HepG2 (cell line): ENCODE results near the gene HMBS. TPM values are rescaled to one million over a fixed set of nuclear protein-coding genes. Genes with fewer than 3 reads are reported as not detected.

ENCODE experiments used
- CBFB ChIP-seq: sonication (generic); formaldehyde crosslinking; IDR thresholded peaks from 2 replicates; pipeline ENCODE4 v1.4.0; 2020; ENCODE audit warnings: missing genetic modification reagents
- MYC ChIP-seq: sonication (generic); formaldehyde crosslinking; IDR thresholded peaks from 2 replicates; pipeline ENCODE4 v1.9.0; 2021; ENCODE audit warnings: missing genetic modification reagents, borderline replicate concordance
- PHF21A ChIP-seq: sonication (generic); formaldehyde crosslinking; IDR thresholded peaks from 2 replicates; pipeline ENCODE4 v1.5.0; 2020; ENCODE audit warnings: mild to moderate bottlenecking, missing genetic modification reagents
- PTBP1 ChIP-seq: fragments of 200-400 bp; formaldehyde crosslinking; IDR thresholded peaks from 2 replicates; pipeline ENCODE4 v1.6.1; 2018; ENCODE audit warnings: low read length, low read depth; ENCODE audit not compliant: poor library complexity, severe bottlenecking
- RFXANK ChIP-seq: IDR thresholded peaks from 2 replicates; pipeline ENCODE4 v1.6.1; 2016
- TAF1 ChIP-seq: sonication (generic); formaldehyde crosslinking; IDR thresholded peaks from 2 replicates; pipeline ENCODE4 v1.4.0; 2020; ENCODE audit warnings: missing genetic modification reagents
- ZBTB20 ChIP-seq: sonication (generic); formaldehyde crosslinking; IDR thresholded peaks from 2 replicates; pipeline ENCODE4 v1.8.1; 2023; ENCODE audit warnings: missing genetic modification reagents, low read depth, mild to moderate bottlenecking, borderline replicate concordance
- ZNF383 ChIP-seq: sonication (generic); formaldehyde crosslinking; IDR thresholded peaks from 2 replicates; pipeline ENCODE4 v1.4.0; 2020; ENCODE audit warnings: missing genetic modification reagents, mild to moderate bottlenecking, borderline replicate concordance
- ZNF724P ChIP-seq: sonication (generic); formaldehyde crosslinking; IDR thresholded peaks from 2 replicates; pipeline ENCODE4 v1.8.0; 2022; ENCODE audit warnings: missing genetic modification reagents, borderline replicate concordance
- polyA plus RNA-seq, 8 experiments: library from polyadenylated mRNA; depleted of rRNA in 3 of 8; stranded (reverse) in 7 of 8; unstranded in 1 of 8; fragments of >200 nt; fragmentation: Illumina TruSeq in 4 of 8; extraction: Trizol in 4 of 8; gene quantifications; 2 replicates each; pipeline versions ENCODE4 v1.2.1 to v1.2.3, GENCODE V29; 2011 to 2016; ENCODE audit warnings: low read depth in 4 of 8, missing spikeins in 1 of 8, mixed read lengths in 1 of 8; ENCODE audit not compliant: insufficient read depth in 1 of 8
- total RNA-seq, 5 experiments: library from RNA; depleted of rRNA; stranded (reverse); fragments of >200 nt; fragmentation: Illumina TruSeq; extraction: Trizol; gene quantifications; 2 replicates each; pipeline ENCODE4 v1.2.3, GENCODE V29; 2016; ENCODE audit warnings: low read depth in 1 of 5
- TF ChIP-seq, protein P1 (sequence below): sonication (generic); formaldehyde crosslinking; IDR thresholded peaks from 2 replicates; pipeline ENCODE4 v1.8.0; 2022; ENCODE audit warnings: missing genetic modification reagents, mild to moderate bottlenecking, borderline replicate concordance
- TF ChIP-seq, protein P2 (sequence below): IDR thresholded peaks from 2 replicates; pipeline ENCODE4 v1.6.1; 2016; ENCODE audit warnings: missing compliant biosample characterization, missing genetic modification reagents, borderline replicate concordance
- TF ChIP-seq, protein P3 (sequence below): sonication (generic); formaldehyde crosslinking; IDR thresholded peaks from 2 replicates; pipeline ENCODE4 v1.8.1; 2023; ENCODE audit warnings: mild to moderate bottlenecking, missing genetic modification reagents
- TF ChIP-seq, protein P4 (sequence below): sonication (generic); formaldehyde crosslinking; conservative IDR thresholded peaks from 2 replicates; pipeline ENCODE4 v1.8.0; 2022; ENCODE audit warnings: missing genetic modification reagents
- TF ChIP-seq, protein P5 (sequence below): sonication (generic); formaldehyde crosslinking; IDR thresholded peaks from 2 replicates; pipeline ENCODE4 v1.8.1; 2022; ENCODE audit warnings: low read depth, mild to moderate bottlenecking, missing genetic modification reagents
- TF ChIP-seq, protein P6 (sequence below): sonication (generic); formaldehyde crosslinking; IDR thresholded peaks from 2 replicates; pipeline ENCODE4 v1.8.1; 2023; ENCODE audit warnings: mild to moderate bottlenecking, missing genetic modification reagents
- TF ChIP-seq, protein P7 (sequence below): sonication (generic); formaldehyde crosslinking; IDR thresholded peaks from 2 replicates; pipeline ENCODE4 v1.4.0; 2020; ENCODE audit warnings: missing genetic modification reagents

The HMBS gene
- total and polyA plus RNA-seq, 2 of the 13 experiments (the other 11 are each of a cell fraction or from before 2014, with no cell fraction given): 9.4 to 46.9 TPM

DNA sequence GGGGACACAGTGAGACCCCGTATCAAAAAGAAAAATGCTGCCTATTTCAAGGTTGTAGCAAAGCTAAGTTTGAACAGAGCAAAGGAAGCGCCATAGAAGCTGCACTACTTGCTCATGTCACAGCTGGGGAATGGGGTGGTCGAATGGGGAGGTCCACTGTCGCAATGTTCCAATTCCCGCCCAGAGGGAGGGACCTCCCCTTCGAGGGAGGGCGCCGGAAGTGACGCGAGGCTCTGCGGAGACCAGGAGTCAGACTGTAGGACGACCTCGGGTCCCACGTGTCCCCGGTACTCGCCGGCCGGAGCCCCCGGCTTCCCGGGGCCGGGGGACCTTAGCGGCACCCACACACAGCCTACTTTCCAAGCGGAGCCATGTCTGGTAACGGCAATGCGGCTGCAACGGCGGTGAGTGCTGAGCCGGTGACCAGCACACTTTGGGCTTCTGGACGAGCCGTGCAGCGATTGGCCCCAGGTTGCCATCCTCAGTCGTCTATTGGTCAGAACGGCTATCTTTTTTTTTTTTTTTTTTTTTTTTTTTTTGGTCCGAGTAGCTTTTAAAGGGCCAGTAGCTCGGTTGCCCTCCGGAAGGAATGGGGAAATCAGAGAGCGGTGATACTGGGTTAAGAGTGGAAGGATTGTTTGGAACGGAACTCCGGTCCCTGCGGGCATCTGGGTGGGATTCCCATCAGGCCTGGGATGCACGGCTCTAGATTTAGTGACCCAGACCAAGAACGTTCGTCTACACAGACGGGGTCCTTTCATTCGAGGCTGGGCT lies at the start of gene HMBS (continued):
- no peak for TF ChIP-seq ZNF383 (CRISPR knock-in tag)
- TF ChIP-seq PTBP1: peak; percentile 100
- peak; percentile 93; the same call in 1 of the 2 replicates for TF ChIP-seq MYC (CRISPR knock-in tag)
- TF ChIP-seq, protein P1, sequence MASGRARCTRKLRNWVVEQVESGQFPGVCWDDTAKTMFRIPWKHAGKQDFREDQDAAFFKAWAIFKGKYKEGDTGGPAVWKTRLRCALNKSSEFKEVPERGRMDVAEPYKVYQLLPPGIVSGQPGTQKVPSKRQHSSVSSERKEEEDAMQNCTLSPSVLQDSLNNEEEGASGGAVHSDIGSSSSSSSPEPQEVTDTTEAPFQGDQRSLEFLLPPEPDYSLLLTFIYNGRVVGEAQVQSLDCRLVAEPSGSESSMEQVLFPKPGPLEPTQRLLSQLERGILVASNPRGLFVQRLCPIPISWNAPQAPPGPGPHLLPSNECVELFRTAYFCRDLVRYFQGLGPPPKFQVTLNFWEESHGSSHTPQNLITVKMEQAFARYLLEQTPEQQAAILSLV (CRISPR knock-in tag): peak; percentile 34; the same call in 1 of the 2 replicates
- TF ChIP-seq, protein P2, sequence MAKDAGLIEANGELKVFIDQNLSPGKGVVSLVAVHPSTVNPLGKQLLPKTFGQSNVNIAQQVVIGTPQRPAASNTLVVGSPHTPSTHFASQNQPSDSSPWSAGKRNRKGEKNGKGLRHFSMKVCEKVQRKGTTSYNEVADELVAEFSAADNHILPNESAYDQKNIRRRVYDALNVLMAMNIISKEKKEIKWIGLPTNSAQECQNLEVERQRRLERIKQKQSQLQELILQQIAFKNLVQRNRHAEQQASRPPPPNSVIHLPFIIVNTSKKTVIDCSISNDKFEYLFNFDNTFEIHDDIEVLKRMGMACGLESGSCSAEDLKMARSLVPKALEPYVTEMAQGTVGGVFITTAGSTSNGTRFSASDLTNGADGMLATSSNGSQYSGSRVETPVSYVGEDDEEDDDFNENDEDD (CRISPR knock-in tag): peak; percentile 99
- peak; percentile 57; the same call in 1 of the 2 replicates for TF ChIP-seq ZNF724P (CRISPR knock-in tag)
- TF ChIP-seq, protein P3, sequence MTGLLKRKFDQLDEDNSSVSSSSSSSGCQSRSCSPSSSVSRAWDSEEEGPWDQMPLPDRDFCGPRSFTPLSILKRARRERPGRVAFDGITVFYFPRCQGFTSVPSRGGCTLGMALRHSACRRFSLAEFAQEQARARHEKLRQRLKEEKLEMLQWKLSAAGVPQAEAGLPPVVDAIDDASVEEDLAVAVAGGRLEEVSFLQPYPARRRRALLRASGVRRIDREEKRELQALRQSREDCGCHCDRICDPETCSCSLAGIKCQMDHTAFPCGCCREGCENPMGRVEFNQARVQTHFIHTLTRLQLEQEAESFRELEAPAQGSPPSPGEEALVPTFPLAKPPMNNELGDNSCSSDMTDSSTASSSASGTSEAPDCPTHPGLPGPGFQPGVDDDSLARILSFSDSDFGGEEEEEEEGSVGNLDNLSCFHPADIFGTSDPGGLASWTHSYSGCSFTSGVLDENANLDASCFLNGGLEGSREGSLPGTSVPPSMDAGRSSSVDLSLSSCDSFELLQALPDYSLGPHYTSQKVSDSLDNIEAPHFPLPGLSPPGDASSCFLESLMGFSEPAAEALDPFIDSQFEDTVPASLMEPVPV (CRISPR knock-in tag): peak; percentile 83; the same call in 1 of the 2 replicates
- TF ChIP-seq, protein P4, sequence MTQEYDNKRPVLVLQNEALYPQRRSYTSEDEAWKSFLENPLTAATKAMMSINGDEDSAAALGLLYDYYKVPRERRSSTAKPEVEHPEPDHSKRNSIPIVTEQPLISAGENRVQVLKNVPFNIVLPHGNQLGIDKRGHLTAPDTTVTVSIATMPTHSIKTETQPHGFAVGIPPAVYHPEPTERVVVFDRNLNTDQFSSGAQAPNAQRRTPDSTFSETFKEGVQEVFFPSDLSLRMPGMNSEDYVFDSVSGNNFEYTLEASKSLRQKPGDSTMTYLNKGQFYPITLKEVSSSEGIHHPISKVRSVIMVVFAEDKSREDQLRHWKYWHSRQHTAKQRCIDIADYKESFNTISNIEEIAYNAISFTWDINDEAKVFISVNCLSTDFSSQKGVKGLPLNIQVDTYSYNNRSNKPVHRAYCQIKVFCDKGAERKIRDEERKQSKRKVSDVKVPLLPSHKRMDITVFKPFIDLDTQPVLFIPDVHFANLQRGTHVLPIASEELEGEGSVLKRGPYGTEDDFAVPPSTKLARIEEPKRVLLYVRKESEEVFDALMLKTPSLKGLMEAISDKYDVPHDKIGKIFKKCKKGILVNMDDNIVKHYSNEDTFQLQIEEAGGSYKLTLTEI: no peak
- TF ChIP-seq RFXANK (CRISPR knock-in tag): 0 out of 2 replicates have a peak, but pooled peaks have one; percentile 75
- TF ChIP-seq, protein P5, sequence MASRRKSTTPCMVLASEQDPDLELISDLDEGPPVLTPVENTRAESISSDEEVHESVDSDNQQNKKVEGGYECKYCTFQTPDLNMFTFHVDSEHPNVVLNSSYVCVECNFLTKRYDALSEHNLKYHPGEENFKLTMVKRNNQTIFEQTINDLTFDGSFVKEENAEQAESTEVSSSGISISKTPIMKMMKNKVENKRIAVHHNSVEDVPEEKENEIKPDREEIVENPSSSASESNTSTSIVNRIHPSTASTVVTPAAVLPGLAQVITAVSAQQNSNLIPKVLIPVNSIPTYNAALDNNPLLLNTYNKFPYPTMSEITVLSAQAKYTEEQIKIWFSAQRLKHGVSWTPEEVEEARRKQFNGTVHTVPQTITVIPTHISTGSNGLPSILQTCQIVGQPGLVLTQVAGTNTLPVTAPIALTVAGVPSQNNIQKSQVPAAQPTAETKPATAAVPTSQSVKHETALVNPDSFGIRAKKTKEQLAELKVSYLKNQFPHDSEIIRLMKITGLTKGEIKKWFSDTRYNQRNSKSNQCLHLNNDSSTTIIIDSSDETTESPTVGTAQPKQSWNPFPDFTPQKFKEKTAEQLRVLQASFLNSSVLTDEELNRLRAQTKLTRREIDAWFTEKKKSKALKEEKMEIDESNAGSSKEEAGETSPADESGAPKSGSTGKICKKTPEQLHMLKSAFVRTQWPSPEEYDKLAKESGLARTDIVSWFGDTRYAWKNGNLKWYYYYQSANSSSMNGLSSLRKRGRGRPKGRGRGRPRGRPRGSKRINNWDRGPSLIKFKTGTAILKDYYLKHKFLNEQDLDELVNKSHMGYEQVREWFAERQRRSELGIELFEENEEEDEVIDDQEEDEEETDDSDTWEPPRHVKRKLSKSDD (CRISPR knock-in tag): 0 out of 2 replicates have a peak, but pooled peaks have one; percentile 31
- TF ChIP-seq, protein P6, sequence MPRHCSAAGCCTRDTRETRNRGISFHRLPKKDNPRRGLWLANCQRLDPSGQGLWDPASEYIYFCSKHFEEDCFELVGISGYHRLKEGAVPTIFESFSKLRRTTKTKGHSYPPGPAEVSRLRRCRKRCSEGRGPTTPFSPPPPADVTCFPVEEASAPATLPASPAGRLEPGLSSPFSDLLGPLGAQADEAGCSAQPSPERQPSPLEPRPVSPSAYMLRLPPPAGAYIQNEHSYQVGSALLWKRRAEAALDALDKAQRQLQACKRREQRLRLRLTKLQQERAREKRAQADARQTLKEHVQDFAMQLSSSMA (CRISPR knock-in tag): no peak
- peak; percentile 6; the same call in 1 of the 2 replicates for TF ChIP-seq CBFB (CRISPR knock-in tag)
- TF ChIP-seq PHF21A (CRISPR knock-in tag): peak; percentile 46; the same call in 1 of the 2 replicates
- TF ChIP-seq, protein P7, sequence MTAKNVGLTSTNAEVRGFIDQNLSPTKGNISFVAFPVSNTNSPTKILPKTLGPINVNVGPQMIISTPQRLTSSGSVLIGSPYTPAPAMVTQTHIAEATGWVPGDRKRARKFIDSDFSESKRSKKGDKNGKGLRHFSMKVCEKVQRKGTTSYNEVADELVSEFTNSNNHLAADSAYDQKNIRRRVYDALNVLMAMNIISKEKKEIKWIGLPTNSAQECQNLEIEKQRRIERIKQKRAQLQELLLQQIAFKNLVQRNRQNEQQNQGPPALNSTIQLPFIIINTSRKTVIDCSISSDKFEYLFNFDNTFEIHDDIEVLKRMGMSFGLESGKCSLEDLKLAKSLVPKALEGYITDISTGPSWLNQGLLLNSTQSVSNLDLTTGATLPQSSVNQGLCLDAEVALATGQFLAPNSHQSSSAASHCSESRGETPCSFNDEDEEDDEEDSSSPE (CRISPR knock-in tag): peak; percentile 97
- no peak for TF ChIP-seq ZBTB20 (CRISPR knock-in tag)
- TF ChIP-seq TAF1: peak; percentile 60; the same call in 1 of the 2 replicates
